ENCODE measurements around the gene UBL3.

The UBL3 gene

GRCh38 chr13:29730253-29730652, 120.2 kb downstream of the UBL3 start:
- DNase-seq: no peak
- Mint-ChIP-seq H3K9me3 (no peaks in the 10 kb centered on the region), H3K4me1 (ENCODE audit: low read depth in 2 of 2) (peaks cover 6 to 10% of the 10 kb centered on the region in 2 donors), H3K36me3 (ENCODE audit: insufficient read depth) (no peaks in the 10 kb centered on the region), H3K27ac (no peak overlapping the region), H3K4me3 (no peak overlapping the region), H3K27me3 (peaks cover 66 to 78% of the 10 kb centered on the region in 2 donors)
- no peak for ATAC-seq (replicated peaks)

GRCh38 chr13:29722415-29722814, 128.0 kb downstream of the UBL3 start:
- Mint-ChIP-seq H3K4me1 (ENCODE audit: low read depth in 2 of 2) (no peaks in the 10 kb centered on the region), H3K4me3 (no peak overlapping the region), H3K27me3 (peaks cover 20 to 57% of the 10 kb centered on the region in 2 donors), H3K27ac (no peak overlapping the region), H3K36me3 (ENCODE audit: insufficient read depth) (no peaks in the 10 kb centered on the region), H3K9me3 (no peaks in the 10 kb centered on the region)
- ATAC-seq (replicated peaks) (no peak), DNase-seq (no peak)

GRCh38 chr13:29721766-29722165, 128.7 kb downstream of the UBL3 start:
- Mint-ChIP-seq H3K4me1 (ENCODE audit: low read depth in 2 of 2) (no peaks in the 10 kb centered on the region), H3K27me3 (peaks cover 20 to 53% of the 10 kb centered on the region in 2 donors), H3K36me3 (ENCODE audit: insufficient read depth) (no peaks in the 10 kb centered on the region), H3K4me3 (no peak overlapping the region), H3K27ac (no peak overlapping the region), H3K9me3 (no peaks in the 10 kb centered on the region)
- no peak for ATAC-seq (replicated peaks)
- DNase-seq: no peak

GRCh38 chr13:29718694-29719093, 131.7 kb downstream of the UBL3 start:
- DNase-seq: no peak
- peaks cover 20 to 55% of the 10 kb centered on the region in 2 donors for H3K27me3 Mint-ChIP-seq
- no peak for ATAC-seq (replicated peaks)

GRCh38 chr13:29716493-29716892, 133.9 kb downstream of the UBL3 start:
- H3K27me3 Mint-ChIP-seq: peaks cover 29 to 66% of the 10 kb centered on the region in 2 donors
- no peak for DNase-seq
- no peaks in the 10 kb centered on the region for H3K9me3 Mint-ChIP-seq
- H3K4me3 Mint-ChIP-seq: no peak overlapping the region
- ATAC-seq (replicated peaks): no peak
- no peaks in the 10 kb centered on the region for H3K36me3 Mint-ChIP-seq (ENCODE audit: insufficient read depth)
- H3K4me1 Mint-ChIP-seq (ENCODE audit: low read depth in 2 of 2): no peaks in the 10 kb centered on the region
- H3K27ac Mint-ChIP-seq: no peak overlapping the region

More at GRCh38 chr13:29718694-29719093, 131.7 kb downstream of the UBL3 start:
- Mint-ChIP-seq H3K4me3 (no peak overlapping the region), H3K9me3 (no peaks in the 10 kb centered on the region), H3K27ac (no peak overlapping the region), H3K36me3 (ENCODE audit: insufficient read depth) (no peaks in the 10 kb centered on the region), H3K4me1 (ENCODE audit: low read depth in 2 of 2) (no peaks in the 10 kb centered on the region)
